A549 (cell line): ENCODE measurements around the gene ALKBH6.

Experiments
- CBX2 ChIP-seq: fragments of 200-600 bp; sonication (generic); IDR thresholded peaks from 2 replicates; pipeline ENCODE4 v1.6.1; 2016; ENCODE audit warnings: low read depth, mild to moderate bottlenecking, borderline replicate concordance
- CTCF ChIP-seq: fragments of >200 bp; sonication (Bioruptor Twin); formaldehyde crosslinking; IDR thresholded peaks from 3 replicates; pipeline ENCODE4 v1.5.1; 2016
- KDM1A ChIP-seq: fragments of 200-600 bp; sonication (generic); IDR thresholded peaks from 2 replicates; pipeline ENCODE4 v1.6.1; 2016; ENCODE audit warnings: low read depth, mild to moderate bottlenecking
- TF ChIP-seq, protein P1 (sequence below): fragments of 450-650 bp; IDR thresholded peaks from 2 replicates; pipeline ENCODE4 v1.6.1; 2014; ENCODE audit warnings: antibody characterized with exemption

DNA sequence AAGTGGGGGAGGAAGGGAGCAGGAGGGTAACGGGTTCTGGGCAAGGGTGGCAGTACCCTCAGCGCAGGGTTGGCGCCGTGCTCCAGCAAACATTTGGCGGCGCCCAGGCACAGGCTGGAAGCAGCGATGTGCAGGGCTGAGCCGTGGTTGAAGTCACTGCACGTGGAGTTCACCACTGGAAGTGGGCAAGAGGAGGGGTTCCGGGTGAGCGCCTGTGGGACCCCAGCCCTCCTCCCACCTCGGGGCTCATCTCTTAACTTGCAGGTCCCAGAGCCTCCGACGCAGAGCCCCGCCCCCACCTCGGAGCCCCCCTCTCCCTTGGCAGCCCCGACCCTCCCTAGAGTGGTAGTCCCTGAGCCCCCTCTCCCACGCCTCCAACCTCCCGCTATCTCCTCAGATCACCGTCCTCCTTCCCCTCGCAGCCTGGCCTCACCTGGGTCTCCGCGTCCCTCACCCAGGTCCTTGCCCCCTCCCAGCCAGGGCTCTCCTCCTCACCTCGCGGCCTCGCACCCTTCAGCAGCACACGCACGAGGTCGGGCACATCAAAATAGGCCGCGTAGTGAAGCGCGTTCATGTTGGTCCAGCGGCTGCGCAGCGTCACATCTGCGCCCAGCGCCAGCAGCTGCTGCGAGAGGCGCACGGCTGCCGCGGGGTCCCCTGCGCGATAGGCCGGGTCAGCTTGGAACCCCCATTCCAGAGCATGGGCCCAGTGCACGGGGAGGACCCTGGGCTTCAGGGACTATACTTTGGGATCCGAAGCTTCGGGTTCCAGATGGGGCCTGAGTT, 12.3 kb upstream of the ALKBH6 start:
- TF ChIP-seq KDM1A, result no peak
- TF ChIP-seq, protein P1, sequence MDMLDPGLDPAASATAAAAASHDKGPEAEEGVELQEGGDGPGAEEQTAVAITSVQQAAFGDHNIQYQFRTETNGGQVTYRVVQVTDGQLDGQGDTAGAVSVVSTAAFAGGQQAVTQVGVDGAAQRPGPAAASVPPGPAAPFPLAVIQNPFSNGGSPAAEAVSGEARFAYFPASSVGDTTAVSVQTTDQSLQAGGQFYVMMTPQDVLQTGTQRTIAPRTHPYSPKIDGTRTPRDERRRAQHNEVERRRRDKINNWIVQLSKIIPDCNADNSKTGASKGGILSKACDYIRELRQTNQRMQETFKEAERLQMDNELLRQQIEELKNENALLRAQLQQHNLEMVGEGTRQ, result no peak
- TF ChIP-seq CTCF, result no peak
- TF ChIP-seq CBX2, result no peak
